Prostate gland (tissue), 2 donors: ENCODE data around the gene LRP3.

ENCODE experiments used
- POLR2A ChIP-seq: fragments of 450-650 bp; IDR thresholded peaks from one replicate; pipeline ENCODE4 v1.6.1; 2016; ENCODE audit warnings: antibody characterized with exemption, mild to moderate bottlenecking
- POLR2AphosphoS5 ChIP-seq: sonication (generic); formaldehyde crosslinking; IDR thresholded peaks from one replicate; pipeline ENCODE4 v1.6.1; 2017; ENCODE audit warnings: antibody characterized with exemption
- TF ChIP-seq, protein P1 (sequence below), 4 experiments: fragments of 200-600 bp in 2 of 4; fragments of 450-650 bp in 2 of 4; sonication (generic) in 2 of 4; IDR thresholded peaks; 1 replicate in 3 of 4; 2 replicates in 1 of 4; pipeline ENCODE4 v1.5.1; 2016 to 2019; ENCODE audit warnings: antibody characterized with exemption in 4 of 4, mild to moderate bottlenecking in 2 of 4, moderate library complexity in 2 of 4

DNA sequence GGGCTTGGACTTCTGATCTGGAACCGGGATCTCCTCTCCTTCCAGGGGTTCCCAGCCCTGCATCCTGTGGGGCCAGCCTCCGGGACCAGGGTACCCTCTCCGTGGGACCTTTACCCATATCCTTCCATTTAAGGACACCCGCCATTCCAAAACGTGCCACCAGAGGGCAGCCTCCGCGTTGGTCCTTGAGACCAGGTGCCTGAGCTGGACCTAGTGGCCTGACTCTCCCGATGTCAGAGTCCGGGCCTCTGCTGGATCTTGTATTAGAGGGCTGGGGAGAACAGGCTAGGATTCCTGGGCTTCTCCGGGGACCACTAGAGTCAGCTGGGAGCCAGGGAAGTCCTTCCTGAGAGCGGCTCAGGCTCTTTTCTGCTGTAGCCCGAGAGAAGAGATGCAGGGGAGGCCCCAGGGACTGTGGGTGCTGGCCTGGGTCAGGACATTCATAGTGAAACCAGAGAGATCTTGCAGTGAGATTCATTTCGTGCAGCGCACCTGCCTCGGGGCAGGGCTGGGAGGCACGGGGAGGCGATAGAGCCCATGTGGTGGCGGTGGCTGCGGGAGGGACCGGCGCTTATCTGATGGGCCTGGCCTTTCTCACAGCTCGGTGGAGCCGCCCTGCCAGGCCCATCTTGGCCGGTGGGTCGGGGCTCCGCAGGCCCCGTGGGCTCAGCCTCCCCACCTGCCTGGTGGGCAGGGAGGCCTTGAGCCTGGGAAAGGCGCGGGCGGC, 41.3 kb downstream of the LRP3 start:
- no peak for TF ChIP-seq POLR2A
- TF ChIP-seq, protein P1, sequence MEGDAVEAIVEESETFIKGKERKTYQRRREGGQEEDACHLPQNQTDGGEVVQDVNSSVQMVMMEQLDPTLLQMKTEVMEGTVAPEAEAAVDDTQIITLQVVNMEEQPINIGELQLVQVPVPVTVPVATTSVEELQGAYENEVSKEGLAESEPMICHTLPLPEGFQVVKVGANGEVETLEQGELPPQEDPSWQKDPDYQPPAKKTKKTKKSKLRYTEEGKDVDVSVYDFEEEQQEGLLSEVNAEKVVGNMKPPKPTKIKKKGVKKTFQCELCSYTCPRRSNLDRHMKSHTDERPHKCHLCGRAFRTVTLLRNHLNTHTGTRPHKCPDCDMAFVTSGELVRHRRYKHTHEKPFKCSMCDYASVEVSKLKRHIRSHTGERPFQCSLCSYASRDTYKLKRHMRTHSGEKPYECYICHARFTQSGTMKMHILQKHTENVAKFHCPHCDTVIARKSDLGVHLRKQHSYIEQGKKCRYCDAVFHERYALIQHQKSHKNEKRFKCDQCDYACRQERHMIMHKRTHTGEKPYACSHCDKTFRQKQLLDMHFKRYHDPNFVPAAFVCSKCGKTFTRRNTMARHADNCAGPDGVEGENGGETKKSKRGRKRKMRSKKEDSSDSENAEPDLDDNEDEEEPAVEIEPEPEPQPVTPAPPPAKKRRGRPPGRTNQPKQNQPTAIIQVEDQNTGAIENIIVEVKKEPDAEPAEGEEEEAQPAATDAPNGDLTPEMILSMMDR (IDR thresholded peaks at IDR 0.05) = peak; percentile 78 to 88 (median 80)
- no peak for TF ChIP-seq POLR2AphosphoS5
